Activated CD8-positive, alpha-beta T cell treated with anti-CD3 and anti-CD28 coated beads, Interleukin-2, amount 10 ng/mL, durations not matched to agents 7 days and 5 days (primary cell): Measurements from ENCODE around the gene TMEM38A. TPM values are rescaled to one million over a fixed set of nuclear protein-coding genes. Genes with fewer than 3 reads are reported as not detected.
"Not testable (repeated sequence)": the region's sequence is repeated elsewhere in the genome, so short reads cannot be mapped to it uniquely, and the experiment has no call there.

Experiments used
- ATAC-seq: fragments of 150-1000 bp; cut with Tn5 transposase; one replicate; pipeline ENCODE4 v1.10.0; 2021; ENCODE audit warnings: moderate library complexity
- CTCF ChIA-PET: fragments of 350-600 bp; sonication (Branson Sonifier 250); formaldehyde crosslinking; loops from one replicate; lab custom pipeline; 2021; ENCODE audit warnings: antibody characterized with exemption; lab: Charles Lee
- POLR2A ChIA-PET: fragments of 350-600 bp; sonication (Branson Sonifier 250); formaldehyde crosslinking; loops from one replicate; lab custom pipeline; 2021; ENCODE audit warnings: antibody characterized with exemption; lab: Charles Lee
- DNase-seq: peaks from one replicate; pipeline ENCODE4 v3.0.0-alpha.2; 2020
- H3K27ac Mint-ChIP-seq: one replicate; pipeline ENCODE4 v1.8.0; 2021; ENCODE audit warnings: mild to moderate bottlenecking, mixed read lengths
- H3K27me3 Mint-ChIP-seq: one replicate; pipeline ENCODE4 v1.8.0; 2021; ENCODE audit warnings: low read depth, mixed read lengths
- H3K36me3 Mint-ChIP-seq: one replicate; pipeline ENCODE4 v1.8.0; 2021; ENCODE audit warnings: low read depth, mixed read lengths
- H3K4me1 Mint-ChIP-seq: one replicate; pipeline ENCODE4 v1.8.0; 2021; ENCODE audit warnings: low read depth, mixed read lengths
- H3K4me3 Mint-ChIP-seq: one replicate; pipeline ENCODE4 v1.8.0; 2021; ENCODE audit warnings: mild to moderate bottlenecking, mixed read lengths
- H3K9me3 Mint-ChIP-seq: one replicate; pipeline ENCODE4 v1.8.0; 2022; ENCODE audit warnings: mixed read lengths; ENCODE audit not compliant: insufficient read depth
- total RNA-seq, 2 experiments: library from RNA; stranded (reverse); gene quantifications; one replicate each; pipeline ENCODE4 v1.2.3, GENCODE V29; 2021

The TMEM38A gene
- total RNA-seq, 2 experiments from 2014 or later: 0.60 to 0.87 TPM

DNA sequence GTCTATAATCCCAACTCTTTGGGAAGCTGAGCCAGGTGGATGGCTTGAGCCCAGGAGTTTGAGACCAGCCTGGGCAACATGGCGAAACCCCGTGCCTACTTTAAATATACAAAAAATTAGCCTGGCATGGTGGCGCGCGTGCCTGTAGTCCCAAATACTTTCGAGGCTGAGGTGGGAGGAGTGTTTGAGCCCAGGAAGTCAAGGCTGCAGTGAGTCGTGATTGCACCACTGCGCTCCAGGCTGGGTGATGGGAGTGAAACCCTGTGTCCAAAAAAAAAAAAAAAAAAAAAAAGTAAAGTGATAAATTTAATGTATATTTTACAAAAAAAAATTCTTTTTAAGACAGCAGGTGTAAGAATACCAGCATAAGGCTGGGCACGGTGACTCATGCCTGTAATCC is 17.6 kb downstream of the TMEM38A start:
- Mint-ChIP-seq H3K9me3 (no peaks in the 10 kb centered on the region), H3K36me3 (no peaks in the 10 kb centered on the region), H3K27me3 (no peaks in the 10 kb centered on the region), H3K4me1 (no peaks in the 10 kb centered on the region), H3K27ac (no peak overlapping the region), H3K4me3 (no peak overlapping the region)
- no peak for ATAC-seq
- CTCF ChIA-PET: no interaction called here
- POLR2A ChIA-PET: no interaction called here
- no peak for DNase-seq

DNA sequence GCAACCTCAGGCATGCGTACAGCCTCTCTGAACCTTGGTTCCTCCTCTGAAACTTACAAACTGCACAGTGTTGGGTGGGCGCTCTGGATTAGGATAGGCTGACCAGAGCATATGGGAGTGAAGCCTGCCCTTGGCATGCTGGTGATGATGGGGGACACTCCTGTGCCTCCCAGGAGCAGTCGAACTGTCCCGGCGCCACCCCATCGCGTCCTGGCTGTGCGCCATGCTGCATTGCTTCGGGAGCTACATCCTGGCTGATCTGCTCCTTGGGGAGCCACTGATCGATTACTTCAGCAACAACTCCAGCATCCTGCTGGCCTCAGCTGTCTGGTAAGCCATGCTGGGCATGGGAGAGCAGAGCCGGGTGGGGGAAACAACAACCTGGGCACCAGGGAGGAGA is 18.9 kb downstream of the TMEM38A start:
- Mint-ChIP-seq H3K4me3 (no peak overlapping the region), H3K4me1 (no peaks in the 10 kb centered on the region), H3K27ac (no peak overlapping the region), H3K9me3 (no peaks in the 10 kb centered on the region), H3K27me3 (no peaks in the 10 kb centered on the region), H3K36me3 (no peaks in the 10 kb centered on the region)
- POLR2A ChIA-PET: no interaction called here
- ATAC-seq (no peak), DNase-seq (no peak)
- CTCF ChIA-PET: no interaction called here

DNA sequence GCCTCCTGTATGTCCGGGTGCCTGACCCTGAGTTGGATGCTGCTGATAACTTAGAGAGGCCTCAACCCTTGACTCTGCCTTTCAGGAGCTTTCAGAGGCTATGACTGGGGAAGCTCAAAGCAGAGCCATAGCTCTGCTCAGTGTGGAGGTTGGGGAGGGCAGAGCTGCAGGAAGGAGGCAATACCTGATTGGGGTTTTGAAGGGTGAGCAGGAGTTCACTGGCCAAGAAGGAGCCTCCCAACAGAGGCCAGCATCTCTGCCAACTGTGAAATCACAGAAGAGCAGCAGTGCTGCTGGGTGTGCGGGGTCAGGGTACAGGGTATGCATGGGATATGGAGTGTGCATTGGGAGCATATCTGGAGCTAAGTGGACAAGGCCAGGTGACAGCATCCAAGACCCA is 21.6 kb downstream of the TMEM38A start:
- CTCF ChIA-PET: no interaction called here
- H3K9me3 Mint-ChIP-seq: no peaks in the 10 kb centered on the region

DNA sequence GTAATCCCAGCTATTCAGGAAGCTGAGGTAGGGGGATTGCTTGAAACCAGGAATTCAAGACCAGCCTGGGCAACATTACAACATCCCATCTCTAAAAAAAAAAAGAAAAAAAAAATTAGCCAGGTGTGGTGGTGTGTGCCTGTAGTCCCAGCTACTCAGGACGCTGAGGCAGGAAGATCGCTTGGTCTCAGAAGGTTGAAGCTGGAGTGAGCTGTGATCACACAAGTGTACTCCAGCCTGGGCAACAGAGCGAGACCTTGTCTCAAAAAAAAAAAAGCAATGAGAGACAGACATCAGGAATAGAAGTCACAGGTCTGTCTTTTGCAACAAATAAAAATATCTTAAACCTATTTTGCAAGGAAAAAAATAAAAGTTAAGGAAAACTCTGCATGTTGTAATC is 23.3 kb downstream of the TMEM38A start:
- CTCF ChIA-PET: no interaction called here
- no peaks in the 10 kb centered on the region for H3K9me3 Mint-ChIP-seq
- POLR2A ChIA-PET: no interaction called here
- ATAC-seq: no peak
- no peaks in the 10 kb centered on the region for H3K27me3 Mint-ChIP-seq
- H3K4me3 Mint-ChIP-seq: no peak overlapping the region
- DNase-seq: no peak
- H3K36me3 Mint-ChIP-seq: no peaks in the 10 kb centered on the region
- H3K27ac Mint-ChIP-seq: no peak overlapping the region
- H3K4me1 Mint-ChIP-seq: no peaks in the 10 kb centered on the region

More for the DNA sequence above, 21.6 kb downstream of the TMEM38A start:
- Mint-ChIP-seq H3K36me3 (no peaks in the 10 kb centered on the region), H3K27ac (no peak overlapping the region), H3K4me1 (no peaks in the 10 kb centered on the region), H3K4me3 (no peak overlapping the region), H3K27me3 (no peaks in the 10 kb centered on the region)
- DNase-seq (no peak), ATAC-seq (no peak)
- POLR2A ChIA-PET: no interaction called here

DNA sequence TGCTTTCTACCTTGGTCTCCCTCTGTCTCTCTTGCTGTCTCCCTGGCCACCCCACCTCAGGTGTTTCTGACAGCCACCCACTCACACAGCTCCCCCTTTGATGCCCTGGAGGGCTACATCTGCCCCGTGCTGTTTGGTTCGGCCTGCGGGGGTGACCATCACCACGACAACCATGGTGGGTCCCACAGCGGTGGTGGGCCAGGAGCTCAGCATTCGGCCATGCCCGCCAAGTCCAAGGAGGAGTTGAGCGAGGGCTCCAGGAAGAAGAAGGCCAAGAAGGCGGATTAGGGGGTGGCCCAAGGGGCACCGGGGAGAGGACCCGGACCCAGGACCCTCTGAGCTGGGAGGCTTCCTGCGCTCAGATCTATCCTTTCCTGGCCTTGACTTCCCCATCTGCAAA is 27.1 kb downstream of the TMEM38A start:
- POLR2A ChIA-PET: no interaction called here
- Mint-ChIP-seq H3K4me3 (no peak overlapping the region), H3K27ac (no peak overlapping the region), H3K27me3 (peaks cover 2% of the 10 kb centered on the region), H3K9me3 (no peaks in the 10 kb centered on the region), H3K36me3 (no peaks in the 10 kb centered on the region), H3K4me1 (no peaks in the 10 kb centered on the region)
- CTCF ChIA-PET: no interaction called here
- ATAC-seq (no peak), DNase-seq (no peak)

DNA sequence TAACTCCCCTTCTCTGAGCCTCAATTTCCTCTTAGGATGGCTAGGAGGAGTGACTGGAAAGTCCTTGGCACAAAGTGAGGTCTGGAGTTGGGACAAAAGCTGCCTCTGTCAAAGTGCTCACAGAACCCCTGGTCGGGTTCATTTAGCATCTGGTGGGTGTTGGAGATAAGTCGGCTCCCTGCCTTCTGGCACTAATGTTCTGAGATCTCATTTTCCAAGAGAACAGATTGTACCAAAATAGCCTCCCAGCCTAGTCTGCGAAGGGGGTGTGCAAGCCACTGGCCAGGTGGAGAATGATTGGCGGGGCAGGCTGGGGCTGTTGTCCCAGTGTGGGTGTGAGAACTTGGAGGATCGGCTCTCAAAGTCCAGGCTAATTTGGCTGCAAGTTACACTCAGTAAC is 38.0 kb downstream of the TMEM38A start:
- DNase-seq: no peak
- no peak for ATAC-seq
- Mint-ChIP-seq H3K27ac (no peak overlapping the region), H3K9me3 (no peaks in the 10 kb centered on the region), H3K27me3 (no peaks in the 10 kb centered on the region), H3K36me3 (no peaks in the 10 kb centered on the region), H3K4me1 (no peaks in the 10 kb centered on the region), H3K4me3 (no peak overlapping the region)
- CTCF ChIA-PET: no interaction called here
- POLR2A ChIA-PET: no interaction called here

DNA sequence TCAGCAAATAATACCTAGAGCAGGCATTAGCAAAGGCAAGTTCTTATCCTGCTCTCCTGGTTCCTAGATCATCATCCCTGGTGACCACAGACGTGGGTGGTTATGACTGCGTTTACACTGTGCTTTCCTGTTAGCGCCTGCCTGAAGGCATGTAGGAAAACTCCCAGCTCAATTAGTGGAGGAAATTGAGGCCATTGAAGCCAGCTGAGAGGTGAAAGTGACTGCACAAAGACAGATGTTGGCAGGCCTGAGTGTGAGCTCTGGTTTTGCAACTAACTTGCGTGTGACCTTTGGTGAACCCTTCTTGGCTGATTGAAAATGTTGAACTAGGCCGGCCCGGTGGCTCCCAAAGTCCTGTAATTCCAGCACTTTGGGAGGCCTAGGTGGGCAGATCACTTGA is 41.2 kb downstream of the TMEM38A start:
- ATAC-seq: no peak
- Mint-ChIP-seq H3K4me3 (no peak overlapping the region), H3K27ac (no peak overlapping the region), H3K9me3 (no peaks in the 10 kb centered on the region), H3K4me1 (no peaks in the 10 kb centered on the region), H3K27me3 (no peaks in the 10 kb centered on the region), H3K36me3 (no peaks in the 10 kb centered on the region)
- DNase-seq: no peak
- CTCF ChIA-PET: no interaction called here
- POLR2A ChIA-PET: no interaction called here

DNA sequence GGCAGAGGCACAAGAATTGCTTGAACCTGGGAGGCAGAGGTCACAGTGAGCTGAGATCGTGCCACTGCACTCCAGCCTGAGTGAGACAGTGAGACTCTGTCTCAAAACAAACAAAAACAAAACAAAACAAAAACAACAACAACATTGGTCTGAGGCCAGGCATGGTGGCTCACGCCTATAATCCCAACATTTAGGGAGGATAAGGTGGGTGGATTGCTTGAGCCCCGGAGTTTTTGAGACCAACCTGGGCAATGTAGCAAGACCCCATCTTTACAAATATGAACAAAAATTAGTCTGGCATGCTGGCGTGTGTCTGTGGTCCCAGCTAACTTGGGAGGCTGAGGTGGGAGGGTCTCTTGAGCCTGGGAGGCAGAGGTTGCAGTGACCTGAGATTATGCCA is 42.7 kb downstream of the TMEM38A start:
- POLR2A ChIA-PET: no interaction called here
- Mint-ChIP-seq H3K27ac (no peak overlapping the region), H3K36me3 (no peaks in the 10 kb centered on the region), H3K9me3 (no peaks in the 10 kb centered on the region), H3K4me3 (no peak overlapping the region), H3K27me3 (no peaks in the 10 kb centered on the region), H3K4me1 (no peaks in the 10 kb centered on the region)
- ATAC-seq: no peak
- DNase-seq: no peak
- CTCF ChIA-PET: interaction anchor here (1.2 to 1.9 kb wide), 2 partner anchors 9 to 11 kb away, joined by 3 to 6 read pairs; no protein-coding TSS in a partner anchor

DNA sequence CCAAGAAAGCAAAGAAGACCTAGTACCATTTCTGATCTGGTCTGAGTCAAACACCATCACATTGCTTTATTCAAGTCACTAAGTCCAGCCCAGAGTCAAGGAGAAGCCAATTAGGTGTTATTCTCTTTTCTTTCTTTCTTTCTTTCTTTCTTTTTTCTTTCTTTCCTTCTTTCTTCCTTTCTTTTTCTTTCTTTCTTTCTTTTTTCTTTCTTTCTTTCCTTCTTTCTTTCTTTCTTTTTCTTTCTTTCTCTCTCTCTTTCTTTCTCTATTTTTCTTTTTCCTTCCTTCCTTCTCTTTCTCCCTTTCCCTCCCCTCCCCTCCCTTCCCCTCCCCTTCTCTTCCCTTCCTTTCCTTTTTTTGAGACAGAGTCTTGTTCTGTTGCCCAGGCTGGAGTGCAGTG is 49.9 kb downstream of the TMEM38A start:
- H3K27ac Mint-ChIP-seq, DNase-seq, H3K9me3 Mint-ChIP-seq, H3K36me3 Mint-ChIP-seq, H3K4me1 Mint-ChIP-seq, H3K4me3 Mint-ChIP-seq, H3K27me3 Mint-ChIP-seq, ATAC-seq, POLR2A ChIA-PET: not testable (repeated sequence)
- CTCF ChIA-PET: interaction anchor here (1.2 kb wide), 1 partner anchor 9 kb away, joined by 4 read pairs; no protein-coding TSS in a partner anchor

DNA sequence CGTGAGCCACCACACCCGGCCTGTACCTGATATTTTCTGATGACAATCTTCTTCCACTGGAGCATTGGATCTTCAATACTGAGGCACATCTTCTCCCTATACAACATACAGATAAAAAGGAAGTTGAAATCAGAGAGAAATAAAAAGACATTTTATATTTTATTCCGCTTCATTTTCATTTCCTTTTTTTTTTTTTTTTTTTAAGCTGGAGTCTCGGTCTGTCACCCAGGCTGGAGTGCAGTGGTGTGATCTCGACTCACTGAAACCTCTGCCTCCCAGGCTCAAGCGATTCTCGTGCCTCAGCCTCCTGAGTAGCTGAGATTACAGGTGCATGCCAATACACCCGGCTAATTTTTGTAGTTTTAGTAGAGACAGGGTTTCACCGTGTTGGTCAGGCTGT is 51.4 kb downstream of the TMEM38A start:
- POLR2A ChIA-PET, DNase-seq, H3K9me3 Mint-ChIP-seq, CTCF ChIA-PET, H3K27ac Mint-ChIP-seq, H3K4me1 Mint-ChIP-seq, H3K27me3 Mint-ChIP-seq, H3K36me3 Mint-ChIP-seq, ATAC-seq, H3K4me3 Mint-ChIP-seq: not testable (repeated sequence)

DNA sequence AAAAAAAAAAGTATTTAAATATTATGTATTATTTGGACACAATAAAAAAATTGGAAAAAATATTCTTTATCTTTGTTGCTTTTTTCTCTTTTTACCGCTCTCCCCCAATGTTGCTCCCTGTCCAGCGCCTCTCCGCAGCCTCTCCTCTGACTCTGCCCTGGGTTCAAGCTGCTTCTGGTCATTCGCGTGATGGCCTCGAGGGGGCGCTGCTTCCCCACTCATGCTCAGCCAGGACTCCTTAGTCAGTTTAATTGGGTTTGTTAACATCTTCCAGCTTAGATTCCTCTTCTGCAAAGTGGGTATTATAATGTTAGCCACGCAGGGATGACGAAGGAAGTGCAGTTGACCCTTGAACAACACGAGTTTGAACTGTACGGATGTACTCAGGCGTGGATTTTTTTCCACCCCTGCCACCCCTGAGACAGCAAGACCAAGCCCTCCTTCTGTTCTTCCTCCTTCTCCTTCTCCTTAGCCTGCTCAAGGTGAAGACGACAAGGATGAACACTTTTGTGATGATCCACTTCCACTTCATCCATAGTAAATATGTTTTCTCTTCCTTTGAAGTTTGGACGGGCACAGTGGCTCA is 53.9 kb downstream of the TMEM38A start:
- no peak overlapping the region for H3K27ac Mint-ChIP-seq
- H3K9me3 Mint-ChIP-seq: no peaks in the 10 kb centered on the region
- CTCF ChIA-PET: interaction anchor here (1.0 to 1.6 kb wide), 7 partner anchors 9 to 566 kb away, joined by 3 to 7 read pairs (median 4); no protein-coding TSS in a partner anchor
- no peaks in the 10 kb centered on the region for H3K27me3 Mint-ChIP-seq
- no peak overlapping the region for H3K4me3 Mint-ChIP-seq
- H3K4me1 Mint-ChIP-seq: no peaks in the 10 kb centered on the region
- POLR2A ChIA-PET: no interaction called here
- ATAC-seq: peak; percentile 64
- no peaks in the 10 kb centered on the region for H3K36me3 Mint-ChIP-seq
- DNase-seq: peak; percentile 58

DNA sequence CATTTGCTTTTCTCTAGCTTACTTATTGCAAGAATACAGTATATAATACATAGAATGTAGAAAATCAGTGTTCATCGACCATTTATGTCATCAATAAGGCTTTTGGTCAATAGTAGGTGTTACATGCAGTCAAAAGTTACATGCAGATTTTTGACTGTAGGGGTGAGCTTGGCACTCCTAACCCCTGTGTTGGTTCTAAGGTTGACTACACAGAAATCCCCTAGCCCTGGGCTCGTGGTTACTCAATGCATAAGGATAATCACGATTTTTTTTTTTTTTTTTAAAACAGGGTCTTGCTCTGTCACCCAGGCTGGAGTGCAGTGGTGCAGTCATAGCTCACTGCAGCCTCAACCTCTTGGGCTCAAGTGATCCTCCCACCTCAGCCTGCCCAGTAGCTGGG is 54.7 kb downstream of the TMEM38A start:
- Mint-ChIP-seq H3K4me1 (no peaks in the 10 kb centered on the region), H3K27me3 (no peaks in the 10 kb centered on the region), H3K4me3 (no peak overlapping the region), H3K9me3 (no peaks in the 10 kb centered on the region), H3K27ac (no peak overlapping the region), H3K36me3 (no peaks in the 10 kb centered on the region)
- ATAC-seq (no peak), DNase-seq (no peak)
- ChIA-PET POLR2A (no interaction called here), CTCF (interaction anchor here (1.1 to 1.6 kb wide), 4 partner anchors 11 to 51 kb away, joined by 3 to 6 read pairs (median 5); no protein-coding TSS in a partner anchor)

DNA sequence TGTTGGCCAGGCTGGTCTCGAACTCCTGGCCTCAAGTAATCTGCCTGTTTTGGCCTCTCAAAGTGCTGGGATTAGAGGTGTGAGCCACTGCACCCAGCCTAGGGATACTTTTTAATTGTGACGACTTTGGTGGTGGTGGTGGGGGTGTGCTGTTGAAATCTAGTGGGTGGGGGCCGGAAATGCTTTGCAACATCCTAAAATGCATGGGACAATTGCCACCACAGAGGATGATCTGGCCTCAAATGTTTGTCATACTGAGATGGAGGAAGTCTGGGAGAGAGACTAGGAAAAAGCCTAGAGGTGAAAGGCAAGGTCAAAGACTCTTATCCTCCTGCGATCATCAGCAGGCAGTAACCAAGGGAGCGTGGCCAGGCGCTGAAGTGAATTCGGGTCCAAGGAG is 60.1 kb downstream of the TMEM38A start:
- H3K27ac Mint-ChIP-seq: no peak overlapping the region
- POLR2A ChIA-PET: no interaction called here
- H3K27me3 Mint-ChIP-seq: no peaks in the 10 kb centered on the region
- H3K9me3 Mint-ChIP-seq: peaks cover 5% of the 10 kb centered on the region
- H3K4me1 Mint-ChIP-seq: no peaks in the 10 kb centered on the region
- no peak for DNase-seq
- no peak for ATAC-seq
- H3K4me3 Mint-ChIP-seq: no peak overlapping the region
- H3K36me3 Mint-ChIP-seq: no peaks in the 10 kb centered on the region
- CTCF ChIA-PET: no interaction called here
